Natural killer cell (primary cell): ENCODE results near the gene PRRC1. TPM values are rescaled to one million over a fixed set of nuclear protein-coding genes. Genes with fewer than 3 reads are reported as not detected.
"Not testable (repeated sequence)": the region's sequence is repeated elsewhere in the genome, so short reads cannot be mapped to it uniquely, and the experiment has no call there.

Experiments used
- ATAC-seq, 3 donors: fragments of 150-1000 bp in 2 of 3; fragments of 200-7000 bp in 1 of 3; cut with Tn5 transposase; 1 replicate in 1 of 3; 2 replicates in 2 of 3; pipeline ENCODE4 v1.10.0; 2021; ENCODE audit warnings: mild to moderate bottlenecking in 2 of 3, moderate library complexity in 2 of 3
- DNase-seq, 2 donors: peaks; one replicate each; pipeline versions ENCODE4 v3.0.0 to v3.0.0-alpha.2; 2013 to 2021; ENCODE audit warnings: mixed read lengths in 1 of 2
- H3K27ac ChIP-seq: one replicate; pipeline ENCODE4 v1.5.1; 2013; ENCODE audit warnings: mild to moderate bottlenecking, low read length
- H3K27me3 ChIP-seq: one replicate; pipeline ENCODE4 v1.6.1; 2013; ENCODE audit warnings: low read length; ENCODE audit not compliant: control insufficient read depth, insufficient read depth
- H3K36me3 ChIP-seq: one replicate; pipeline ENCODE4 v1.6.1; 2013; ENCODE audit warnings: low read length; ENCODE audit not compliant: control insufficient read depth, insufficient read depth
- H3K4me1 ChIP-seq: one replicate; pipeline ENCODE4 v1.6.1; 2013; ENCODE audit warnings: low read length; ENCODE audit not compliant: control insufficient read depth, insufficient read depth
- H3K4me3 ChIP-seq: one replicate; pipeline ENCODE4 v1.5.1; 2013; ENCODE audit warnings: low read length
- H3K9me3 ChIP-seq: one replicate; pipeline ENCODE4 v1.6.1; 2013; ENCODE audit warnings: low read length; ENCODE audit not compliant: control insufficient read depth, insufficient read depth
- H3K27ac Mint-ChIP-seq, 2 donors: one replicate each; pipeline ENCODE4 v1.8.0; 2022; ENCODE audit warnings: mild to moderate bottlenecking in 2 of 2, mixed read lengths in 2 of 2, moderate library complexity in 1 of 2
- H3K27me3 Mint-ChIP-seq, 2 donors: one replicate each; pipeline ENCODE4 v1.8.0; 2022; ENCODE audit warnings: low read depth in 2 of 2, mixed read lengths in 2 of 2
- H3K36me3 Mint-ChIP-seq: one replicate; pipeline ENCODE4 v1.8.0; 2022; ENCODE audit warnings: mixed read lengths
- H3K4me1 Mint-ChIP-seq, 2 donors: one replicate each; pipeline ENCODE4 v1.8.0; 2022; ENCODE audit warnings: mixed read lengths in 2 of 2
- H3K4me3 Mint-ChIP-seq: one replicate; pipeline ENCODE4 v1.8.0; 2022; ENCODE audit warnings: mild to moderate bottlenecking, moderate library complexity, mixed read lengths
- H3K9me3 Mint-ChIP-seq, 2 donors: one replicate each; pipeline ENCODE4 v1.8.0; 2022; ENCODE audit warnings: mixed read lengths in 2 of 2
- WGBS: methylation state at CpG from one replicate; pipeline ENCODE4 v1.1.7; 2013; ENCODE audit warnings: missing lambda C conversion rate; ENCODE audit not compliant: insufficient coverage; 5-methylcytosine and 5-hydroxymethylcytosine counted together
- intact Hi-C: fragments of 100-400 bp; cut with micrococcal nuclease; formaldehyde crosslinking; loops from one replicate; pipeline ENCODE4 v1.14.2; 2022
- total RNA-seq, 4 donors: library from RNA; stranded (reverse); fragments of 120-200 nt in 1 of 4; gene quantifications; one replicate each; pipeline versions ENCODE4 v1.2.3 to v1.2.4, GENCODE V29; 2013 to 2022
- TF ChIP-seq, protein P1 (sequence below): fragments of 200-600 bp; IDR thresholded peaks from one replicate; pipeline ENCODE4 v1.8.0; 2022; ENCODE audit warnings: antibody characterized with exemption

PRRC1 gene
- total RNA-seq, 3 donors from 2014 or later (not counting 1 experiment from before 2014, with no cell fraction given): 37.7 to 41.1 (median 39.6) TPM

DNA sequence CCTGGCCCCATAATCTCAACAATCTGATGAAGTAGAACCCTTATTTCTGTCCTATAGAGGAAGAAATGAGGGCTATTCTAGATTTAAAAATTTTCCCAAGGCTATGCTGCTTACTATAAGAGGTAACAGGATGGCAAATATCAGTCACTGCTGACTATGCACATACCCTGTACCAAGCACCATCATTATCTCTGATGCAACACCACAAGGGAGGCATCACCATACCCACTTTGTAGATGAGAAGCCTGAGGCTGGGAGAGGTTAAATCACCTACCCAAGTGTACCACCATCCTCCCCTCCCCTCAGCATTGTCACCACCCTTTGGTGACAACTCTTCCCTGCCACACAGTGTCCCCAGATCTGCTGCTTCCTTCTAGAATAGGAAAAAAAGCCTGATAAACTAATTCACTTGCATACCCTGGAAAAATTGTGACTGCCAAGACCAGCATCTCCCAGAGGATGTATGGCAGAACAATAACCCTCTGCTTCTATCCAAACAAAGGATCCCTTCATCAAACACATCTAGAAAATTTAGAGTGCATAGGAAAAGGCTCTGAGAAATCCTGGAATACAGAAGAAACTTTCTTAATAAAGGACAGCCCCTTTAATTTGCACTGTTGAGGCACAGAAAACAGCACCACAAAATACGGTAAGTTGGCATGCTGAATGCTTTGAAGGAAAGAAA, 48.3 kb downstream of the PRRC1 start:
- Histone ChIP-seq H3K9me3 (no peaks in the 10 kb centered on the region), H3K27ac (no peak overlapping the region), H3K4me3 (no peak overlapping the region), H3K4me1 (no peaks in the 10 kb centered on the region), H3K36me3 (no peaks in the 10 kb centered on the region), H3K27me3 (no peaks in the 10 kb centered on the region)
- ATAC-seq (no peak), DNase-seq (no peak)
- H3K27ac Mint-ChIP-seq: no peak overlapping the region
- no peaks in the 10 kb centered on the region for H3K36me3 Mint-ChIP-seq
- TF ChIP-seq, protein P1, sequence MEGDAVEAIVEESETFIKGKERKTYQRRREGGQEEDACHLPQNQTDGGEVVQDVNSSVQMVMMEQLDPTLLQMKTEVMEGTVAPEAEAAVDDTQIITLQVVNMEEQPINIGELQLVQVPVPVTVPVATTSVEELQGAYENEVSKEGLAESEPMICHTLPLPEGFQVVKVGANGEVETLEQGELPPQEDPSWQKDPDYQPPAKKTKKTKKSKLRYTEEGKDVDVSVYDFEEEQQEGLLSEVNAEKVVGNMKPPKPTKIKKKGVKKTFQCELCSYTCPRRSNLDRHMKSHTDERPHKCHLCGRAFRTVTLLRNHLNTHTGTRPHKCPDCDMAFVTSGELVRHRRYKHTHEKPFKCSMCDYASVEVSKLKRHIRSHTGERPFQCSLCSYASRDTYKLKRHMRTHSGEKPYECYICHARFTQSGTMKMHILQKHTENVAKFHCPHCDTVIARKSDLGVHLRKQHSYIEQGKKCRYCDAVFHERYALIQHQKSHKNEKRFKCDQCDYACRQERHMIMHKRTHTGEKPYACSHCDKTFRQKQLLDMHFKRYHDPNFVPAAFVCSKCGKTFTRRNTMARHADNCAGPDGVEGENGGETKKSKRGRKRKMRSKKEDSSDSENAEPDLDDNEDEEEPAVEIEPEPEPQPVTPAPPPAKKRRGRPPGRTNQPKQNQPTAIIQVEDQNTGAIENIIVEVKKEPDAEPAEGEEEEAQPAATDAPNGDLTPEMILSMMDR: no peak
- intact Hi-C loops: no loop called here
- H3K27me3 Mint-ChIP-seq: peaks cover 13 to 21% of the 10 kb centered on the region in 2 donors
- H3K4me1 Mint-ChIP-seq: peaks cover 6 to 10% of the 10 kb centered on the region in 2 donors
- WGBS: 100% methylated on average over 1 of the region's 1 CpG
- no peak overlapping the region for H3K4me3 Mint-ChIP-seq
- H3K9me3 Mint-ChIP-seq: no peaks in the 10 kb centered on the region

DNA sequence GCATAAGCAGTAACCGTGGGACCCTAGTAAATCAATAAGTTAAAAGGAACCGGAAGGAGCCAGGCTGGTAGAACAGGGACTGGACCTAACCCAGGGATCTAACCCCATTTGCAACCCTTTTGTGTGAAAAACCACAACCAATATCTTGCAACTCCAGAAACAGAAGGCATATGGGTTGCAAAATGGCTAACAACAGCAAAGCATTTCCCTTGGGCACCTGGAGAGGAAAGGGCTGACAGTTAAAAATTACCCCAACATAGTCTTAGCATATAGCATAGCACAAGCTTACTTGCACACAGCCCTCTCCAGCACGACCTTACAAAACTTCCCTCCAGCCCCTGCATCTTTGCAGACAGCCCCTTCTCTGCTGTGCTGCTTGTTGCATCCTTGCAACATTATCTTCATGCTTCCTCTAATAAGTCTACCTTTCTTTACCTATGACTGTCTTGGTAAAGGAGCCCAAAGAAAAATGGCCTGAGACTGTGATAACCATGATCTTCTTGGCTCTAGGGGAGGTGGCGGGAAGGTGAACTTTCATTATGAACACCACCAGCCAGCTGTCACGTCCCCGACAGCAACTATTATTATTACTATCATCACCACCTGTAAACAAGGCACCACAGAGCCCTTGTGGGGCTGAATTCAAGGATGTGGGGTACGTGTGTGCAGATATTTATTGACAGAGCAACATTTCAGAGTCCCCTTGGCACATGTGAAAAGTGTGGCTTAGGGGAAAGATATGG, 49.8 kb downstream of the PRRC1 start:
- H3K27me3 Mint-ChIP-seq: peaks cover 15 to 21% of the 10 kb centered on the region in 2 donors
- ATAC-seq: no peak

GRCh38 chr5:127568166-127568565, 50.7 kb downstream of the PRRC1 start:
- Histone ChIP-seq H3K27me3 (no peaks in the 10 kb centered on the region), H3K9me3 (no peaks in the 10 kb centered on the region), H3K4me3 (no peak overlapping the region), H3K36me3 (no peaks in the 10 kb centered on the region), H3K27ac (no peak overlapping the region), H3K4me1 (no peaks in the 10 kb centered on the region)
- ATAC-seq (no peak), DNase-seq (no peak)
- H3K4me3 Mint-ChIP-seq: no peak overlapping the region
- H3K36me3 Mint-ChIP-seq: no peaks in the 10 kb centered on the region
- H3K4me1 Mint-ChIP-seq: peaks cover 6 to 10% of the 10 kb centered on the region in 2 donors
- 60% methylated on average over 3 of the region's 3 CpGs for WGBS
- no peaks in the 10 kb centered on the region for H3K9me3 Mint-ChIP-seq
- TF ChIP-seq, protein P1: no peak
- intact Hi-C loops: no loop called here
- H3K27ac Mint-ChIP-seq: no peak overlapping the region
- H3K27me3 Mint-ChIP-seq: peaks cover 15 to 21% of the 10 kb centered on the region in 2 donors

More for the DNA sequence above, 49.8 kb downstream of the PRRC1 start:
- no peaks in the 10 kb centered on the region for H3K9me3 Mint-ChIP-seq
- WGBS: 15% methylated on average over 4 of the region's 7 CpGs
- TF ChIP-seq, protein P1: no peak
- no peak overlapping the region for H3K27ac Mint-ChIP-seq
- Histone ChIP-seq H3K36me3 (no peaks in the 10 kb centered on the region), H3K9me3 (no peaks in the 10 kb centered on the region), H3K4me1 (no peaks in the 10 kb centered on the region), H3K27ac (no peak overlapping the region), H3K27me3 (no peaks in the 10 kb centered on the region), H3K4me3 (no peak overlapping the region)
- no peak overlapping the region for H3K4me3 Mint-ChIP-seq
- H3K36me3 Mint-ChIP-seq: no peaks in the 10 kb centered on the region
- no peak for DNase-seq
- peaks cover 6 to 10% of the 10 kb centered on the region in 2 donors for H3K4me1 Mint-ChIP-seq
- intact Hi-C loops: no loop called here

DNA sequence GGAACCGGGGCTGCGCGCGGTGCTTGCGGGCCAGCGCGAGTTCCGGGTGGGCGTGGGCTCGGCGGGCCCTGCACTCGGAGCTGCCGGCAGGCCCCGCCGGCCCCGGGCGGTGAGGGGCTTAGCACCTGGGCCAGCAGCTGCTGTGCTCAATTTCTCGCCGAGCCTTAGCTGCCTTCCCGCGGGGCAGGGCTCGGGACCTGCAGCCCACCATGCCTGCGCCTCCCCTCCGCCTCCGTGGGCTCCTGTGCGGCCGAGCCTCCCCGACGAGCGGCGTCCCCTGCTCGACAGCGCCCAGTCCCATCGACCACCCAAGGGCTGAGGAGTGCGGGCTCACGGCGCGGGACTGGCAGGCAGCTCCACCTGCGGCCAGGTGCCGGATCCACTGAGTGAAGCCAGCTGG, 52.0 kb downstream of the PRRC1 start:
- H3K36me3 Mint-ChIP-seq, DNase-seq, H3K36me3 ChIP-seq, H3K4me3 ChIP-seq, H3K27me3 ChIP-seq, intact Hi-C loops, H3K4me1 ChIP-seq, H3K9me3 Mint-ChIP-seq, H3K27ac ChIP-seq, H3K9me3 ChIP-seq, H3K27ac Mint-ChIP-seq, H3K4me3 Mint-ChIP-seq, H3K4me1 Mint-ChIP-seq, ATAC-seq: not testable (repeated sequence)
- H3K27me3 Mint-ChIP-seq: peaks cover 13 to 22% of the 10 kb centered on the region in 2 donors
- WGBS: 77% methylated on average over 40 of the region's 40 CpGs
